AML-193 (cell line): ENCODE measurements around the gene C1orf232.

Source experiments
- DNase-seq, 2 experiments: peaks; one replicate each; lab custom pipeline; 2025; lab: John Stamatoyannopoulos, UW

Gene C1orf232

DNA sequence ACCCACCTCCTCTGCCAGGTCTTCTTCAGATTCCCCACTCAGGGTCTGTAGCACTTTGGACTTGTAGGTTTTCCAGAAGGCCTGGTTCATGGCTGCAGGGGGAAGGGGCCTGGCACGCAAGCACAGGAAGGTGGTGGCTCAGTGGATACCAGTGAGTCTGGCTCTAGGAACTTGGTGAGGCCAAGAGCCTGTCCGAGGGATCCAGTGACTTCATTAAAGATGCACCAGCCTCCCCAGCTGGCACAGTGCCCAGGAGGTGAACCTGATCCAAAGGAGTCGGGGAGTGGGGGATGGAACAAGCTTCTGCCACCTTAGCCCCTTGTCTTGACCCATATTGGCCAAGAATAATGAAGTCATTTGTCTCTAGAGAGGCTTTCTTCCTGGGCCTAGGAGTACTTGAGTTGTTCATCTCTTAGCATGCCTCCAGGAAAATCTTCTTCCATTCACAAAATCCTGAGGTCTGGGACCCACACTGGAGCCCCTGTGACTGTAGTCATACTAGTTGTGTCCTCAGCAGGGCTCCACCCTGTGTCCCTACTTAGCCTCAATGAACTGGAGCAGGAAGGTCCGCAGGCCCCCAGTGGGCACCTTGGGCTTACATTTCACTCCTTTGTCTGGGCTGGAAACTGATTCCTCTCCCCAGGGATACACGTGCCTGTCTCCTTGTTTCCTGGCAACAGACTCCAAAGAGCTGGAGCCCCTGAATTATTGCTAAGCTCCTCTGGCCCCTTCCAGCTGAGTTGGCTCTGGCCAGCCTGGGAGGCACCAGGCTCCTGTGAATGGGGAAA, at the start of gene C1orf232:
TSS of gene C1orf232 (minus strand) at position 554 of the 788 bp plus-strand sequence. CDS start at position 90, 464 bp downstream.
- DNase-seq = no peak

DNA sequence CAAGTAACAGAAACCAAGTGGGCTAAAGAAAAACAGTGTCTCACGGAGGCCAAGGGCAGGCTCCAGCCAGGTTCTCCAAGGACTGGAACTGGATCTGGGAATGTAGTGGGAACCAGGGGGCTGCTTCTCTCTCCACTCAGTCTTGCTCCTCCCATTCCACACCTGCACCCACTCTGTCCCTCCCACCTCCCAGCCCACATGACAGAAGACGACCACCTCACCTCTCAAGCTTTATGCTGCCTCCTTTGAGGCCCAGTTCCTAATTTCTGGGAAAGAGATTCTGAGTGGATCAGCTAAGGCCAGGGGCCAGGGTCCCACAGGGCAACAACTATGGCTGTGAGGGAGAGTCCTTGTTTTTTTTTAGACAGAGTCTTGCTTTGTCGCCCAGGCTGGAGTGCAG, 46.5 kb upstream of the C1orf232 start:
- no peak for DNase-seq

DNA sequence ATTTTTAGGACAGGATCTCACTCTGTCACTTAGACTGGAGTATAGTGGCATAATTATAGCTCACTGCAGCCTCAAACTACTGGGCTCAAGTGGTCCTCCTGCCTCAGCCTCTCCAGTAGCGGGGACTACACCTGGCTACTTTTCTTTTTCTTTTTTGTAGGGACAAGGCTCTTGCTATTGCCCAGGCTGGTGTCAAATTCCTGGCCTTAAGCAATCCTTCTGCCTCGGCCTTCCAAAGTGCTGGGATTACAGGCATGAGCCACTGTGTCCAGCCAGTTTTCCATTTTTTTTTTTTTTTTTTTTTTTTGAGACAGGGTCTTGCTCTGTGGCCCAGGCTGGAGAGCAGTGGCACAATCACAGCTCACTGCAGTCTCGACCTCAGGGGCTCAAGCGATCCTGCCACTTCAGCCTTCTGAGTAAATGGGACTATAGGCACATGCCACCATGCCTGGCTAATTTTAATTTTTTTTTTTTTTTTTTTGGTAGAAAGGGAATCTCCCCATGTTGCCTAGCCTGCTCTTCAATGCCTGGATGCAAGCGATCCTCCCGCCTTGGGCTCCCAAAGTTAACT, 44.7 kb upstream of the C1orf232 start:
- DNase-seq = no peak

DNA sequence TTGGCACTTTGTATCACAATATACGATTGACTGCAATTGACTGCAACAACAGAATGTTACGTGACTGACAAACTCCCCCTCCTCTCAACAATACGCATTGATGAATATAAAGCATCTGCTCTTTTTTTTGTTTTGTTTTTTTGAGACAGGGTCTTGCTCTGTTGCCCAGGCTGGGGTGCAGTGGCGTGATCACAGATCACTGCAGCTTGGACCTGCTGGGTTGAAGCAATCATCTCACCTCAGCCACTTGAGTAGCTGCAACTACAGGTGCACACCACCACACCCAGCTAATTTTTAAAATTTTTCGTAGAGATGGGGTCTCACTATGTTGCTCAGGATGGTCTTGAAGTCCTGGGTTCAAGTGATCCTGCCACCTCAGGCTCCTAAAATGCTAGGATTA, 44.0 kb upstream of the C1orf232 start:
- DNase-seq = no peak

DNA sequence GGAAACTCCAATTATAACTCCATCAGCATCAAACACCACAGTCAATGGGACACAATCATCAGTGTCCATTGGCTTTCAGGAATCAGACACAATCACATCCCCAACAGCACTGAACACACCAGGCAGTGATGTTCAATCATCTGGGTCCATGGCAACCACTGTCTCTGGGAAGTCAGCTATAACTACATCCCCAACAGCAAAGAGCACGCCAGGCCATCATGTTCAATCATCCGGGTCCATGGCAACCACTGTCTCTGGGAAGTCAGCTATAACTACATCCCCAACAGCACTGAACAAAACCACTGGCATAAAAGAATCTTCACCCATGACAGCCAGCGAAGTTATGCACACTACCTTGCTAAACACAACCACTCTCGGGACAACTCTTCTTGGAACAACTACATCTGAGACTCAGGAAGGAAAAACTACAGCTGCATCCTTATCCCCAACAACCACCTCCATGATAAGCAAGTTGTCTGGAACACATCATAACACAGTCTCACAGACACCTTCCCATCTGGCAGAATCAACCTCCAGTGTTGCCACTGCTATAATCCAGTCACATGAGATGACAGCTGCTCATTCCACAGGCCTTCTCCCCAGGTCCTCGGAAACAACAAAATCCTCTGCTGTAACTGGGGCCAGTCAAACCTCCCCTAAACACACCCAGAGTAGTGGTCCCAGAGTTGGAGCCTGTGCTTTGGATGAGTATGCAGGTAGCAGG, 41.5 kb upstream of the C1orf232 start:
- no peak for DNase-seq

DNA sequence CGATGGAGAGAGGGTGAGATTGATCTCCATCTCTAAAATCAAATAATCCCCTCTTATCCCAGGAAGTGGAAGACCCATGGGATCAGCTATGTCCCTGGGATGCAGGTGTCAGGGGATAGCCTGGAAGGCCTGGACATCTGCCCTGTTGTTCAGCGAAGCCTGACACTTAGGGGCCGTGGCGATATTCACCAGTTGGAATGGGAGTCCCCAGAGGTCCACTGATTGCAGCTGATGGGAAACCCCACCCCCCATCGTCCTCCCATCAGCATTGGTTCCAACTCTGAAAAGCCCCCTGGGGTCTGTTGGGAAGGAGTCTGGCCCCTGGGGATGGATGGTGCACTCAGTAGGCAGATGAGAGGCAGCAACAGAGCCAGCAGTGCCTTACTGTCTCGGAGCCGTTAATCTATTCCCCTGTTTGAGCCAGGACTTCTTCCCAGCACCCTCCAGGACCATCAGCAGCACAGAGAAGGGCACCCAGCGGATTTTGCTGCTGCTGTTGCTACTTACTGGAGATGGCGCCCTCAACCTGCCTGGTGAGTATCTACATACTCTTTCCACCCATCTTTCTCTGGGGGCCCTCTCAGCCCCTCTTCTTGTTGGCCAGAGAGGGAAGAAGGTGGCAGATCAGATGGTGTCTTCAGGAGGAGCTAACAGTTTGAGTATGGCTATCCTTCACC, 35.0 kb upstream of the C1orf232 start:
- no peak for DNase-seq

DNA sequence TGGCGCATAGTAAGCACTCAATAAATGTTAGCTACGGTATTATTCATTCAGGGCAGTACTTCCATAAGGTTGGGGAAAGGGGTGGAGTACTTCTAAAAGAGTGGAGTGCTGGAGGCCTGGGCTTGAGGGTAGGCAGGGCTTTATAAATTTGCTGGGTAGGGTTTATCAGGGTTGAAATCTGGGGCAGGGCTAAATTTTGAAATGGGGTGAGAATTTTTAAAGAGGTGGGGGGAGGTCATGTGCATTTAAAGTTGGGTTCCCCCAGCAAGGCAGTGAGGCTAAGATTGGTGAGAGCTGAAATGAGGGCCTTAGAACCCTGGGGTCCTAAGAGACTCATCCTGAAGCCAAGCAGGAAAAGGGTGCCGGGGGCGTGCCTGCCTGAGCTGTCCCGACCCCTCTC, 31.6 kb upstream of the C1orf232 start:
- DNase-seq = no peak

DNA sequence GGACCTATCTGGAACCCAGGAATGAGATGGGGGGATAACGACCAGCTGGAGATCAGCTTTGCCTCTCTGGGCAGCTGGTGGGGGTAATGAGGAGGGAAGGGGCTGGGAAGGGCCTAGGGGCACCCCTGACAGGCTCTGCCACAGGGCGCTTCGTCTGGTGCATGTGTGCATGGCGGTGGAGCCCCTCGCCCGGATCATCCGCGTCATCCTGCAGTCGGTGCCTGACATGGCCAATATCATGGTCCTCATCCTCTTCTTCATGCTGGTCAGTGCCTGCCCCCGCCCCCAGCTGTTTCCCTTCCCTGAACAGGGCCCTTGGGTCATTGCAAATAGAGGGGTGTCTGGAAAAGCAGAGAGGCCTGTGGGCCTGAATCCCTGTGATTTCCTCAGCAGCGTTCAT, 29.1 kb upstream of the C1orf232 start:
- DNase-seq = no peak

DNA sequence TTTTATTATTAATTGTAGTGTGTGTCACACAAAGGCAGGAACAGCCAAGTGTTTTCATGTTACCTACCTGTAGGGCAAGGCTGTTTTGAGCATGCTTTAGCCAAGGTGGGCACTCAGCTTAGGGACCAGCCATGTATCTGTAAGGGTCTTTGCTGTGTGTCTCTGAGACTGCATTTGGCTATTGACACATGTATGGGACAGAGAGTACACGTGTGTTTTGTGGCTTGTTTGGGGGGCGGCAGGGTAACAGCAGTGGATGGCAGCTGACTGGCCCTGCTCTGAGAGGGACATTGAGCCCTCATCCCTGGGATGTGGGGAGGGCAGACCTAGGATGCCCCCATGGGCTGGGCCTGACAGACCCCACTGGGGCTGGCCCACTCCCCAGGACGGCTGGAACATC, 28.5 kb upstream of the C1orf232 start:
- DNase-seq = no peak

DNA sequence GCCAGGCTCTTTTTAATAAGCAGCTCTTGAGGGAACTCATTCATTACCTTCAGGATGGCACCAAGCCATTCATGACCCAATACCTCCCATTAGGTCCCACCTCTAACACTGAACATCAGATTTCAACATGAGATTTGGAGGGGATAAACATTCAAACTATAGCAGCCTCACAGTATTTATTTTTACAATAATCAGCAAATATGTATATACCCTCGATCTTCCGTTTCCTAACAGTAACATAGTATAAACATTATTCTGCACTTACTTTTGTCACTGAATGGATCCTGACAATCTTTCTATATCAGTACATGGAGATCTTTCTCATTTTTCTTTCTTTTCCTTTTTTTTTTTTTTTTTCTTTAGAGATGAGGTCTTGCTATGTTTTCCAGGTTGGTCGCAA, 27.0 kb upstream of the C1orf232 start:
- DNase-seq = no peak

DNA sequence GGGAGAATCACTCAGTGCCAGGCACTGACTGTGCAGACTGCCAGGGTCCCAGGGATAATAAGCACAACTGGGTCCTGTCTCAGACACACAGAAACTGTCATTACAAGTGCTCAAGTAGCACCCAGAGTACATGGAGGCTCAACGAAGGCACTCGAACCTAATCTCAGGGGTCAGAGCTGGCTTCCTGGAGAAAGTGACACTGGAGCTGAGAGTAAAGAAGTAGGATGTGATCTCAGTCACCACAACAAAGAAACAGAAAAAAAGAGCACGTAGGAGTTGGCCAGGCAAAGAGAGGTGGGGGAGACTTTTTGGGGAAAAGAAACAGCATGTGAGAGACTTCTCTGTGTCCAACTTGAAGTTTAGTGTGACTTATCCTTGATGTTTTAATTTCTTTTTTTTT, 23.0 kb upstream of the C1orf232 start:
- DNase-seq = no peak

DNA sequence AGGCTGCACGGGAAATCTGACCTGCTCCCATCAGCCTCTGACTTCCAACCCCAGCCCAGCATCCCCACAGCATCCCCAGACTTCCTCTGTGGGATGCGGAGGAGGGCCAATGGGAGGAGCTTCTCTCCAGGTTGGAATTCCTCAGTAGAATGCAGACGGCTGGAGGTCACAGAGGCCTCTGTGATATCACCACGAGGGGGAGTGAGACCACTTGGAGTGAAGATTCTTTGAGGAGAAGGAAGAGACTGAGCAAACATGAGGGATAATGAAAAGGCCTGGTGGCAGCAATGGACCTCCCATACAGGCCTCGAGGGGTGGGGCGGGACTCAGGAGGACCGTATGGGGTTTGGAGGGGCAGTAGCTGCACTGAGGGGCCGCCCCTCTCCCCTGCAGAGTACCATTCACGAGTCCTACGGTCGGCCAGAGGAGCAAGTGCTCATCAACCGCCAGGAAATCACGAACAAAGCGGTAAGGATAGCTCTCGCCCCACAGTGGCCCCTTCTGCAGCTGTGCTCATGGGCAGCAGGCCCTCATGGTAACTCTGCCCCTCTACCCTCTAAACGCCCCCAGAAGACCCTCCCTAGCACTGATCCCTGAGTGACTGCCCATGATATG, 21.7 kb upstream of the C1orf232 start, which contains the start of gene CATSPER4:
TSS of gene CATSPER4 (plus strand) at position 230 of the 615 bp plus-strand sequence. CDS start at position 256, 26 bp downstream.
- no peak for DNase-seq

DNA sequence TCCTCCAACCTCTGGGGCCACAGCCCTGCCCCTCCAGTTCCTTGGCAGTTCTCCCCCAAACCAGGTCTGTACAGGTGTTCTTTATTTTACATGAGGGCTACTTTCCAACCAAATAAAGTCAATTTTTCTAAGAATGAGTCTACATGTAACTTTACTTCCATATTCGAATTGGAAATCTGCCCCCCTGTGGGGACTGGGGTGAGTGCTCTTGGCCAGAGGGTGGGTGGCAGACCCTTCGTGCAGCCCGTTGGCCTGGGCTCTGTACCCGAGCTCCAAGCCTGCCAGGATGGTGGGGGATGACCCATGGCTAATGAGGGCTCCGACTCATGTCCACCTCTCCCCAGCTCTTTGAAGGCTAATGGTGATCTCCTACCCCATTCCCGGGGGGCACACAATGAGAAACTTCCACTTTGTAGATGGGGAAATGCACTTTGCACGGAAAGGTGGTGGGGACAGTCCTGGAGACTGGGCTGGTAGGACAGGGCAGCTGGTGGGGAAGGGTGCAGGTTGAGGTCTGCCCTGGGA, 21.1 kb upstream of the C1orf232 start:
- no peak for DNase-seq

DNA sequence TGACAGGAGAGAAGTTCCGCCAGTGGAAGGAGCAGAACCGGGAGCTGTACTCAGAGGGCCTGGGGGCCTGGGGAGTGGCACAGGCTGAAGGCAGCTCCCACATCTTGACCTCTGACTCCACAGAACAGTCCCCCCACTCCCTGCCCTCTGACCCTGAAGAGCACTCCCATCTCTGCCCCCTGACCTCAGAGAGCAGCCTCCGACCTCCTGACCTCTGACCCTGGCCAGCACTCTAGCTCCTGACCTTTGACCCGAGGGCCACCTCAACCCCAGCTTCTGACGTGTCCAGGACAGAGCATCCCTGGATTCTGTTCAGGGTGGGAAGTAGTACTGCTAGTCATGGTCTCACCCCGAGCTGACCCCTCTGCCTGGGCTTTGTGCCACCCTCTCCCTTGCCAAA, 20.6 kb upstream of the C1orf232 start:
- DNase-seq = no peak

DNA sequence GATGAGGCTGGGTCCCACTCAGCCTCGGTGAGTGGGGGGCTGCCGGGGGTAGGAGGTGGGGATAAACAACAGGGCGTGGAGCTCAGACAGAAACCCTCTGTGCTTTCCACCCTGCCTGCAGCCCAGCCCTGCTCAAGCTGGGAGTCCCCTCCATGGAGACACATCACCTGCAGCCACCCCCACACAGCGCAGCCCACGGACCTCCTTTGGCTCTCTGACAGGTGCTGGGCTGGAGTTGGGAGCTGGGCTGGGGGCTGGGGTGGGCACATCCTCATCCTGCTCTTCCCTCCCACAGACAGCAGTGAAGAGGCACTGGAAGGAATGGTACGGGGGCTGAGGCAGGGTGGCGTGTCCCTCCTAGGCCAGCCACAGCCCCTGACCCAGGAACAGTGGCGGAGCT, 19.7 kb upstream of the C1orf232 start:
- no peak for DNase-seq

DNA sequence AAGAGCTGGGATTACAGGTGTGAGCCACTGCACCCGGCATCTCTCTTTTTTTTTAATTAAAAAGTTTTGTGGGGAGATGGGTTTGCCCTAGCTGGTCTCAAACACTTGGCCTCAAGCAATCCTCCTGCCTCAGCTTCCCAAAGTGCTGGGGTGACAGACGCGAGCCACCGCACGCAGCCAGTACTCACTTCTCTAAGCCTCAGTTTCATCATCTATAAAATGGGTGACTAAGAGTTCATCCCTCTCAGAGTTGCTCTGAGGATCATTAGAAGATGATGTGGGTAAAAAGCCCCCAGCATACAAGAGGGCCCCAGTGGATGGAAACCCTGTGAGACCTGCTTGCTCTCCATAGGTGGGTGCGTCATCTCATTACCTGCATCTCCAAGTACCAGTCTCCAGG, 19.1 kb upstream of the C1orf232 start:
- DNase-seq = no peak

DNA sequence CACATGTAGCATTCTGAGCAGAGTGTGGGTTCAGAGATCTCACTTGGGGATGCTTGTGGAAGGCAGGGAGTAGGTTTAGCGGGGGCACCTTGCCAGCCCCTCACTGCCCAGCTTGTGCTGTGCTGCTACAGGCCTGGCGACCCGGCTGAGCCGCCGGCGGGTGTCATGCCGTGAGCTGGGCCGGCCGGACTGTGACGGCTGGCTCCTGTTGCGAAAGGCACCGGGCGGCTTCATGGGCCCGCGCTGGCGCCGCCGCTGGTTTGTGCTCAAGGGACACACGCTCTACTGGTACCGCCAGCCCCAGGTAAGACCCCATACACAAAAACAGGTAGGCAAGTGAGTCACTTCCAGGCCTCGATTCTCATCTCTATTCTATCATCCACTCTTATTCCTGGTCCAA, 16.1 kb upstream of the C1orf232 start:
- DNase-seq = no peak

DNA sequence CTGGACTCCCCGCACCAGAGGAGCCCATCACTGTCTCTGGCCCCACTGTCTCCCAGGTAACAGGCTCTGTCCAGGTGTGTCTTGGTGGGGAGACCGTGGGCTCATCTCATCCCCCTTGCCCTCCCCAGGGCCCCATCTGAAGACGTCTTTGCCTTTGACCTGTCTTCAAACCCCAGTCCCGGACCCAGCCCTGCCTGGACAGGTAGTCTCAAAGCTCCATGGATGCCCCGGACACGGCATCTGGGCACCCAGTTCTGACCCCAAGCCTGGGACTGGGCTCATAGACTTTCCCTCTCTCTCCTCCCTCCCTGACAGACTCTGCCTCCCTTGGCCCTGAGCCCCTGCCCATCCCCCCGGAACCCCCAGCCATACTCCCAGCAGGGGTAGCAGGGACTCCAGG, 15.3 kb upstream of the C1orf232 start:
- no peak for DNase-seq

DNA sequence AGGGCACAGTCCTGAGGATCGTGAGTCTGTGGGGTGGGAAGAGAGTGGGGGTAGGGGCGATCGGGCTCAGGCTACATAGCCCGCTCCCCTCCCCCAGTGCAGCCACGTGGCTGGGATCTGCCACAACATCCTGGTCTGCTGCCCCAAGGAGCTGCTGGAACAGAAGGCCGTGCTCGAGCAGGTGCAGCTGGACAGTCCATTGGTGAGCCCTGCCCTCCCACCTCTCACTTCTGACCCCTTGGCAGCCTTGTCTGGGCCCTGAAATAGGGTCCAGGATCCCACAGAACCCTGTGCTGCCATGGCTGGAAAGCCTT, 13.6 kb upstream of the C1orf232 start:
- DNase-seq = no peak

DNA sequence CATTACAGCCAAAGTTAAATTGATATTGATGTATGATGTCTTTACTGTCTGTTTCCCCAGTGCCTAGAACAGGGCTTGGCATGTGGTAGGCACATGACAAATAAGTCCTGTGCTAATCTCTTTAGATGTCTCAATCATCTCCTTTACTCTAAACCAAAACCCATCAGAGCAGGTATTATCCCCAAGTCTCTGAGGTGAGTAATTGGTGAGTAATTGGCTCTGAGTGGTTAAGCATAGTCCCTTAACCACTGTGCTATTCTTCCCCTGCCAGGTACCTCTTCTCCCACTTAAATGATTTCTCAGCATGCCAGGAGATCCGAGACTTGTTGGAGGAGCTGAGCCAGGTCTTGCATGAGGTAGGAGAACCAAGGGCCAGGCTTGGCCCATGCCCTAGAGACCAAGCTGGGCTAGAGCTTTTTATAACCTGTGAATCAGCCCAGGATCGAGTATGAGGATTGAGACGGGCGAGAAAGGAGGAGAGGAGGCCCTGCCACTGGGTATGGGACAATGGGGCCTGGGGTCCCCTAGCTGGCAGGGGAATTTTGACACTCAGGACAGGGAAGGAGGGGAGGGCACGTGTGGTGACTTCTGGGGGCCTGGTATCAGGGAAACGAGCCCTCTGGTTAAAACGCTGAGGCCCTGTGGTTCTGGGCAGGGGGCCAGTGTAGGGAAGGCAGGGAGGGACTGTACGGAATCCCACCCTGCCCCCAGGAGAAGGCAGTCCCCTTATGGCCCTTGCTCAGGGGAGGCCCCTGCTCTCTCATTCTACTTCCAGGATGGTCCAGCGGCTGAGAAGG, 13.0 kb upstream of the C1orf232 start:
- DNase-seq = no peak

DNA sequence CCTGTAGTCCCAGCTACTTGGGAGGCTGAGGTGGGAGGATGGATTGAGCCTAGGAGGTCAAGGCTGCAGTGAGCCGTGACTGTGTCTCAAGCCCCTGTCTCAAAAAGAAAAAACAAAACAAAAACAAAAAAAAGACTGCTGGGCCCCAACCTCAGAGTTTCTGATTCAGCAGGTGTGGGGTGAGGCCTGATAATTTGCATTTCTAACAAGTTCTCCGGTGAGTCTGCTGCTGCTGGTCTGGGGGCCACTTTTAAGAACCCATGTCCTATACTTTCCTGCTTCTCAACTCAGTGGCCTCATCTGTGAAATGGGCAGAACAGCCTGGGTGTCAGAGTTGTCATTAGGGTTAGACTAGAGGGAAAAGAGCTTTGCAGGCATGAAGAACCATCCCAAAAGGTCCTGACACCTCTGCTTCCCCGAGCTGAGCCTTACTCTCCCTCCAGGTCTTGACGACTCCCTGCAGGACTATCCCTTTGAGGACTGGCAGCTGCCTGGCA, 11.3 kb upstream of the C1orf232 start:
- DNase-seq = no peak
